ENCODE results near the gene FOXM1. TPM values are rescaled to one million over a fixed set of nuclear protein-coding genes. Genes with fewer than 3 reads are reported as not detected.

FOXM1 gene
- total and polyA plus RNA-seq, 3 donors from 2014 or later: 18.1 to 59.7 (median 32.3) TPM

- no peak for TF ChIP-seq CTCF (IDR thresholded peaks at IDR 0.05)
- no peak for TF ChIP-seq POLR2A (IDR thresholded peaks at IDR 0.05)
- no peak for DNase-seq
- Histone ChIP-seq H3K4me1 (no peaks in the 10 kb centered on the region), H3K27me3 (no peaks in the 10 kb centered on the region), H3K9me3 (no peaks in the 10 kb centered on the region), H3K4me3 (no peak overlapping the region), H3K27ac (no peak overlapping the region), H3K36me3 (ENCODE audit: low read depth, missing control alignments) (no peaks in the 10 kb centered on the region)
- intact Hi-C loops (cut with DNase I; ENCODE audit: low total_unique reads): no loop called here
- WGBS, 2 donors: 97 to 98% methylated on average over 2 of the region's 2 CpGs
Measured at GRCh38 chr12:2922329-2922728, 45.4 kb upstream of the FOXM1 start.

- no peaks in the 10 kb centered on the region for H3K36me3 ChIP-seq (ENCODE audit: low read depth, missing control alignments)
- intact Hi-C loops (cut with DNase I; ENCODE audit: low total_unique reads): no loop called here
- H3K4me3 ChIP-seq: no peak overlapping the region
- H3K9me3 ChIP-seq: no peaks in the 10 kb centered on the region
- no peak for DNase-seq
- no peak for TF ChIP-seq POLR2A (IDR thresholded peaks at IDR 0.05)
- no peak overlapping the region for H3K27ac ChIP-seq
- WGBS, 2 donors: 85 to 91% methylated on average over 2 of the region's 2 CpGs
- no peaks in the 10 kb centered on the region for H3K4me1 ChIP-seq
- H3K27me3 ChIP-seq: no peaks in the 10 kb centered on the region
Measured at GRCh38 chr12:2919249-2919648, 42.3 kb upstream of the FOXM1 start.

GRCh38 chr12:2912216-2912575 lies 35.2 kb upstream of the FOXM1 start:
- intact Hi-C loops (cut with DNase I; ENCODE audit: low total_unique reads): no loop called here
- 85 to 94% methylated on average over 3 of the region's 3 CpGs for WGBS, 2 donors
- no peak for DNase-seq
- Histone ChIP-seq H3K36me3 (ENCODE audit: low read depth, missing control alignments) (no peaks in the 10 kb centered on the region), H3K27me3 (no peaks in the 10 kb centered on the region), H3K27ac (no peak overlapping the region), H3K9me3 (no peaks in the 10 kb centered on the region), H3K4me3 (no peak overlapping the region), H3K4me1 (no peaks in the 10 kb centered on the region)
- no peak for TF ChIP-seq POLR2A (IDR thresholded peaks at IDR 0.05)

- H3K4me1 ChIP-seq: peaks cover 4% of the 10 kb centered on the region
- no peaks in the 10 kb centered on the region for H3K9me3 ChIP-seq
- TF ChIP-seq POLR2A (IDR thresholded peaks at IDR 0.05) (no peak), CTCF (IDR thresholded peaks at IDR 0.05) (no peak)
- WGBS, 2 donors: 93 to 96% methylated on average over 2 of the region's 2 CpGs
- no peaks in the 10 kb centered on the region for H3K36me3 ChIP-seq (ENCODE audit: low read depth, missing control alignments)
- H3K27ac ChIP-seq: no peak overlapping the region
- no peaks in the 10 kb centered on the region for H3K27me3 ChIP-seq
- DNase-seq: no peak
- intact Hi-C loops (cut with DNase I; ENCODE audit: low total_unique reads): no loop called here
- no peak overlapping the region for H3K4me3 ChIP-seq
Measured at GRCh38 chr12:2904260-2904659, 27.3 kb upstream of the FOXM1 start.

- Histone ChIP-seq H3K9me3 (no peaks in the 10 kb centered on the region), H3K36me3 (ENCODE audit: low read depth, missing control alignments) (no peaks in the 10 kb centered on the region), H3K27me3 (no peaks in the 10 kb centered on the region), H3K27ac (no peak overlapping the region), H3K4me1 (peaks cover 4% of the 10 kb centered on the region), H3K4me3 (no peak overlapping the region)
- 29 to 47% methylated on average over 4 of the region's 4 CpGs for WGBS, 2 donors
- intact Hi-C loops (cut with DNase I; ENCODE audit: low total_unique reads): no loop called here
- peak; percentile 42 for DNase-seq
- TF ChIP-seq POLR2A (IDR thresholded peaks at IDR 0.05) (no peak), CTCF (IDR thresholded peaks at IDR 0.05) (no peak)
Measured at GRCh38 chr12:2902272-2902880, 25.4 kb upstream of the FOXM1 start.

- H3K27ac ChIP-seq: no peak overlapping the region
- H3K4me3 ChIP-seq: no peak overlapping the region
- no peaks in the 10 kb centered on the region for H3K36me3 ChIP-seq (ENCODE audit: low read depth, missing control alignments)
- TF ChIP-seq CTCF (IDR thresholded peaks at IDR 0.05) (no peak), POLR2A (IDR thresholded peaks at IDR 0.05) (no peak)
- H3K9me3 ChIP-seq: no peaks in the 10 kb centered on the region
- no peaks in the 10 kb centered on the region for H3K27me3 ChIP-seq
- no peak for DNase-seq
- WGBS, 2 donors: 85 to 92% methylated on average over 8 of the region's 8 CpGs
- intact Hi-C loops (cut with DNase I; ENCODE audit: low total_unique reads): no loop called here
- H3K4me1 ChIP-seq: peaks cover 4% of the 10 kb centered on the region
Measured at GRCh38 chr12:2900642-2901041, 23.7 kb upstream of the FOXM1 start.

Measured in testis (tissue), 3 donors.